Neural cell (in vitro differentiated cells): ENCODE data around the gene CROT. TPM values are rescaled to one million over a fixed set of nuclear protein-coding genes. Genes with fewer than 3 reads are reported as not detected.

Experiments used
- H2AFZ ChIP-seq: fragments of 200-600, 300-800 bp; sonication (generic), shearing (Covaris generic); 2 replicates; pipeline ENCODE4 v1.6.0; 2014; ENCODE audit warnings: low read depth, mild to moderate bottlenecking, antibody characterized with exemption, low read length, moderate library complexity
- H3F3A ChIP-seq: fragments of 200-600 bp; shearing (Covaris generic); 2 replicates; pipeline ENCODE4 v1.6.1; 2016; ENCODE audit warnings: mild to moderate bottlenecking, moderate library complexity, mixed read lengths, antibody characterized with exemption, low read length; ENCODE audit not compliant: insufficient read depth, poor library complexity, severe bottlenecking
- H3K27ac ChIP-seq: fragments of 200-600, 300-800 bp; sonication (generic), shearing (Covaris generic); 2 replicates; pipeline ENCODE4 v1.5.1; 2014; ENCODE audit warnings: mild to moderate bottlenecking, low read length, moderate library complexity
- H3K27me3 ChIP-seq: fragments of 300-800, 200-600 bp; sonication (generic), shearing (Covaris generic); 2 replicates; pipeline ENCODE4 v1.6.0; 2014; ENCODE audit warnings: mild to moderate bottlenecking, low read depth, low read length, moderate library complexity; ENCODE audit not compliant: insufficient read depth
- H3K36me3 ChIP-seq: fragments of 300-800, 200-600 bp; sonication (generic), shearing (Covaris generic); 2 replicates; pipeline ENCODE4 v1.5.1; 2014; ENCODE audit warnings: mild to moderate bottlenecking, antibody characterized with exemption, low read length, moderate library complexity; ENCODE audit not compliant: insufficient read depth
- H3K4me2 ChIP-seq: fragments of 300-800, 200-600 bp; sonication (generic), shearing (Covaris generic); 2 replicates; pipeline ENCODE4 v1.6.0; 2014; ENCODE audit warnings: mild to moderate bottlenecking, low read length
- H3K4me3 ChIP-seq: fragments of 300-800, 200-600 bp; sonication (generic), shearing (Covaris generic); 2 replicates; pipeline ENCODE4 v1.5.1; 2014; ENCODE audit warnings: mild to moderate bottlenecking, low read length, moderate library complexity
- H3K79me2 ChIP-seq: fragments of 200-600 bp; shearing (Covaris generic); replicated peaks from 2 replicates; pipeline ENCODE4 v1.6.0; 2014; ENCODE audit warnings: mild to moderate bottlenecking, low read length, moderate library complexity; ENCODE audit not compliant: insufficient read depth
- H3K9ac ChIP-seq: fragments of 300-800, 200-600 bp; sonication (generic), shearing (Covaris generic); 2 replicates; pipeline ENCODE4 v1.6.1; 2016; ENCODE audit warnings: mild to moderate bottlenecking, low read length, mixed read lengths
- H3K9me2 ChIP-seq: fragments of 200-600 bp; shearing (Covaris generic); 2 replicates; pipeline ENCODE4 v1.6.1; 2016; ENCODE audit warnings: mild to moderate bottlenecking, low read length, mixed read lengths; ENCODE audit not compliant: insufficient read depth
- H3K9me3 ChIP-seq: fragments of 200-600, 300-800 bp; sonication (generic), shearing (Covaris generic); 2 replicates; pipeline ENCODE4 v1.6.1; 2016; ENCODE audit warnings: mild to moderate bottlenecking, mixed run types, low read length, moderate library complexity, mixed read lengths
- H4K20me1 ChIP-seq: fragments of 200-600 bp; shearing (Covaris generic); 2 replicates; pipeline ENCODE4 v1.6.1; 2016; ENCODE audit warnings: mild to moderate bottlenecking, mixed run types; ENCODE audit not compliant: insufficient read depth
- CTCF ChIP-seq: fragments of 450-650 bp; IDR thresholded peaks from 2 replicates; pipeline ENCODE4 v1.5.1; 2014; ENCODE audit warnings: antibody characterized with exemption, mild to moderate bottlenecking, moderate library complexity; ENCODE audit not compliant: poor library complexity, severe bottlenecking
- EP300 ChIP-seq: fragments of 450-650 bp; conservative IDR thresholded peaks from 2 replicates; pipeline ENCODE4 v1.6.1; 2014; ENCODE audit warnings: antibody characterized with exemption, mild to moderate bottlenecking, moderate library complexity; ENCODE audit not compliant: poor library complexity, severe bottlenecking
- EZH2 ChIP-seq: fragments of 200-600, 300-800 bp; shearing (Covaris generic), sonication (generic); IDR thresholded peaks from 2 replicates; pipeline ENCODE4 v1.6.1; 2014; ENCODE audit warnings: antibody characterized with exemption, low read length, borderline replicate concordance, mild to moderate bottlenecking; ENCODE audit not compliant: insufficient read depth, poor library complexity, severe bottlenecking
- MXI1 ChIP-seq: fragments of 450-650 bp; conservative IDR thresholded peaks from 2 replicates; pipeline ENCODE4 v1.6.1; 2014; ENCODE audit warnings: antibody characterized with exemption, mild to moderate bottlenecking; ENCODE audit not compliant: poor library complexity, severe bottlenecking
- POLR2AphosphoS5 ChIP-seq: IDR thresholded peaks from 2 replicates; pipeline ENCODE4 v1.6.1; 2012
- RAD21 ChIP-seq: fragments of 450-650 bp; conservative IDR thresholded peaks from 2 replicates; pipeline ENCODE4 v1.6.1; 2014; ENCODE audit warnings: antibody characterized with exemption, mild to moderate bottlenecking, moderate library complexity
- SMC3 ChIP-seq: fragments of 450-650 bp; conservative IDR thresholded peaks from 2 replicates; pipeline ENCODE4 v1.6.1; 2014; ENCODE audit warnings: antibody characterized with exemption, mild to moderate bottlenecking, moderate library complexity; ENCODE audit not compliant: poor library complexity
- TAF1 ChIP-seq: IDR thresholded peaks from 2 replicates; pipeline ENCODE4 v1.6.1; 2012; ENCODE audit warnings: low read depth
- polyA plus RNA-seq: library from polyadenylated mRNA; depleted of rRNA; stranded (reverse); fragments of >200 nt; gene quantifications from 2 replicates; pipeline ENCODE4 v1.2.3, GENCODE V29; 2014
- TF ChIP-seq, protein P1 (sequence below): IDR thresholded peaks from 2 replicates; pipeline ENCODE4 v1.6.1; 2012; ENCODE audit warnings: borderline replicate concordance

CROT gene
- polyA plus RNA-seq, 1 donor from 2014 or later: 20.6 TPM

GRCh38 chr7:87347664-87348063, 2.2 kb downstream of the CROT start:
- TF ChIP-seq MXI1 (no peak), EP300 (no peak), RAD21 (no peak), EZH2 (no peak), SMC3 (no peak), CTCF (no peak), TAF1 (no peak), POLR2AphosphoS5 (no peak)
- TF ChIP-seq, protein P1, sequence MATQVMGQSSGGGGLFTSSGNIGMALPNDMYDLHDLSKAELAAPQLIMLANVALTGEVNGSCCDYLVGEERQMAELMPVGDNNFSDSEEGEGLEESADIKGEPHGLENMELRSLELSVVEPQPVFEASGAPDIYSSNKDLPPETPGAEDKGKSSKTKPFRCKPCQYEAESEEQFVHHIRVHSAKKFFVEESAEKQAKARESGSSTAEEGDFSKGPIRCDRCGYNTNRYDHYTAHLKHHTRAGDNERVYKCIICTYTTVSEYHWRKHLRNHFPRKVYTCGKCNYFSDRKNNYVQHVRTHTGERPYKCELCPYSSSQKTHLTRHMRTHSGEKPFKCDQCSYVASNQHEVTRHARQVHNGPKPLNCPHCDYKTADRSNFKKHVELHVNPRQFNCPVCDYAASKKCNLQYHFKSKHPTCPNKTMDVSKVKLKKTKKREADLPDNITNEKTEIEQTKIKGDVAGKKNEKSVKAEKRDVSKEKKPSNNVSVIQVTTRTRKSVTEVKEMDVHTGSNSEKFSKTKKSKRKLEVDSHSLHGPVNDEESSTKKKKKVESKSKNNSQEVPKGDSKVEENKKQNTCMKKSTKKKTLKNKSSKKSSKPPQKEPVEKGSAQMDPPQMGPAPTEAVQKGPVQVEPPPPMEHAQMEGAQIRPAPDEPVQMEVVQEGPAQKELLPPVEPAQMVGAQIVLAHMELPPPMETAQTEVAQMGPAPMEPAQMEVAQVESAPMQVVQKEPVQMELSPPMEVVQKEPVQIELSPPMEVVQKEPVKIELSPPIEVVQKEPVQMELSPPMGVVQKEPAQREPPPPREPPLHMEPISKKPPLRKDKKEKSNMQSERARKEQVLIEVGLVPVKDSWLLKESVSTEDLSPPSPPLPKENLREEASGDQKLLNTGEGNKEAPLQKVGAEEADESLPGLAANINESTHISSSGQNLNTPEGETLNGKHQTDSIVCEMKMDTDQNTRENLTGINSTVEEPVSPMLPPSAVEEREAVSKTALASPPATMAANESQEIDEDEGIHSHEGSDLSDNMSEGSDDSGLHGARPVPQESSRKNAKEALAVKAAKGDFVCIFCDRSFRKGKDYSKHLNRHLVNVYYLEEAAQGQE: no peak
- Histone ChIP-seq H3K4me2 (no peak overlapping the region), H3K9ac (no peak overlapping the region), H2AFZ (no peak overlapping the region), H3K79me2 (peaks cover 16% of the 10 kb centered on the region), H3F3A (no peaks in the 10 kb centered on the region), H3K9me3 (no peaks in the 10 kb centered on the region), H3K27me3 (no peaks in the 10 kb centered on the region), H3K36me3 (no peaks in the 10 kb centered on the region), H3K27ac (no peak overlapping the region), H4K20me1 (no peaks in the 10 kb centered on the region), H3K4me3 (no peak overlapping the region), H3K9me2 (no peaks in the 10 kb centered on the region)

DNA sequence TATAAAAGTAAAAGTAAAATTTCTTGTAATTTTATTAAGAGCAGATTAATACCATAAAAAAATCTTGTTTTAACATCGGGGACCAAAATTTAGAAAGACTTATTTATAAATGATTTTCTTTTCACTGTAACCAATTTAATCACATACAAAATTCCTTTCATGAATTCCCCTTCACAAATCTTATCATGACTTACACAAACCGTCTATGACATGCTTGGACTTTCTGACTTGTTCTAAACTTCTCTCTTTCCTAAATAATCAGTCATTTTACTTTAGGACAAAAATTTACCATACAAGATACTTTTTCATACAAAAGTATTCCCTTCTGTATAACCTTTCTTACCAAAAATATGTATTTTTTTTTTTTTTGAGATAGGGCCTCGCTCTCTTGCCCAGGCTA, 9.3 kb downstream of the CROT start:
- no peak overlapping the region for H3K4me2 ChIP-seq
- H3K27me3 ChIP-seq: no peaks in the 10 kb centered on the region
- H3K27ac ChIP-seq: no peak overlapping the region
- no peaks in the 10 kb centered on the region for H3K79me2 ChIP-seq
- TF ChIP-seq POLR2AphosphoS5 (no peak), EP300 (no peak), EZH2 (no peak), CTCF (no peak), SMC3 (no peak), RAD21 (no peak), MXI1 (no peak), TAF1 (no peak)
- TF ChIP-seq, protein P1: no peak
- peaks cover 5% of the 10 kb centered on the region for H3K36me3 ChIP-seq
- no peaks in the 10 kb centered on the region for H3F3A ChIP-seq
- H3K9ac ChIP-seq: no peak overlapping the region
- no peaks in the 10 kb centered on the region for H4K20me1 ChIP-seq
- no peak overlapping the region for H2AFZ ChIP-seq
- no peak overlapping the region for H3K4me3 ChIP-seq
- H3K9me2 ChIP-seq: no peaks in the 10 kb centered on the region
- H3K9me3 ChIP-seq: no peaks in the 10 kb centered on the region
